22Rv1 (cell line): ENCODE data around the gene NR4A1.
A peak's percentile ranks its signal among the peaks of the same experiment; 100 is the strongest.

Experiments
- H3K27ac ChIP-seq: fragments of 450-650 bp; 2 replicates; pipeline ENCODE4 v1.5.1; 2017
- ZFX ChIP-seq: fragments of 450-650 bp; IDR thresholded peaks from 2 replicates; pipeline ENCODE4 v1.6.1; 2017; ENCODE audit warnings: antibody characterized with exemption, borderline replicate concordance
- TF ChIP-seq, protein P1 (sequence below): fragments of 450-650 bp; IDR thresholded peaks from 2 replicates; pipeline ENCODE4 v1.5.1; 2017; ENCODE audit warnings: mild to moderate bottlenecking

The NR4A1 gene

DNA sequence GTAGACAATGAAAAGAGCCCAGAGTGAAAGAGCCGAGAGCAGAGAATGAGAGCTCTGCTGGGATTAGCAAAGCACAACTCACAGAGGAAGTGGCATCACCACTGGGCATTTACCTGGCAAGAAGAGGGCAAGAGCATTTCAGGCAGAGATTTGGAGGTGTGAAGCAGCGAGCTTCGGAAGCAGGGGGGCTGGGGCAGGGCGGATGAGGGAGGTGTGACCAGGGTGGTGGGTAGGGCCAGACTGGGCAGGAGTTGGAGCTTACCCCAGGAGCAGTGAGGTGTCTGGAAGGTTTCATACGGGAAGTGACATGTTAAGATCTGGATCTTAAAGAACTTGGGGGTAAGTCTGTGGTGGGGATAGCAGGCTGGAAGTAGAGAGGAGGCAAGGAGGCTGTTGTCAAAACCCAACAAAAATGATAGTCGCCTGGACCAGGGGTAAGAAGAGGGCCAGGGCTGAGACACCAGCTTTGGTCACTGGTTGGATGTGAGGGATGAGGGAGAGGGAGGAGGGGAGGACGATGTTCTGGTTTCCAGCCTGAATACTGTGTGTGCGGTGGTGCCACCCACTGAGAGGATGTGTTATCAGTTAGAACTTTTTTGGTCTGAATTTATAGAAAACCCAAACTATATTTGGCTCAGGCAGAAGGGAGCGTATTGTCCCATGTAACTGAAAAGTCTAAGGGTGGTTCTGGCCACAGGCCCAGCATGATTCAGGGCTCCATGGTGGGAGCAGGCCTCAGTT lies 33.4 kb downstream of the NR4A1 start:
- TF ChIP-seq, protein P1, sequence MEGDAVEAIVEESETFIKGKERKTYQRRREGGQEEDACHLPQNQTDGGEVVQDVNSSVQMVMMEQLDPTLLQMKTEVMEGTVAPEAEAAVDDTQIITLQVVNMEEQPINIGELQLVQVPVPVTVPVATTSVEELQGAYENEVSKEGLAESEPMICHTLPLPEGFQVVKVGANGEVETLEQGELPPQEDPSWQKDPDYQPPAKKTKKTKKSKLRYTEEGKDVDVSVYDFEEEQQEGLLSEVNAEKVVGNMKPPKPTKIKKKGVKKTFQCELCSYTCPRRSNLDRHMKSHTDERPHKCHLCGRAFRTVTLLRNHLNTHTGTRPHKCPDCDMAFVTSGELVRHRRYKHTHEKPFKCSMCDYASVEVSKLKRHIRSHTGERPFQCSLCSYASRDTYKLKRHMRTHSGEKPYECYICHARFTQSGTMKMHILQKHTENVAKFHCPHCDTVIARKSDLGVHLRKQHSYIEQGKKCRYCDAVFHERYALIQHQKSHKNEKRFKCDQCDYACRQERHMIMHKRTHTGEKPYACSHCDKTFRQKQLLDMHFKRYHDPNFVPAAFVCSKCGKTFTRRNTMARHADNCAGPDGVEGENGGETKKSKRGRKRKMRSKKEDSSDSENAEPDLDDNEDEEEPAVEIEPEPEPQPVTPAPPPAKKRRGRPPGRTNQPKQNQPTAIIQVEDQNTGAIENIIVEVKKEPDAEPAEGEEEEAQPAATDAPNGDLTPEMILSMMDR, result no peak
- TF ChIP-seq ZFX, result no peak

DNA sequence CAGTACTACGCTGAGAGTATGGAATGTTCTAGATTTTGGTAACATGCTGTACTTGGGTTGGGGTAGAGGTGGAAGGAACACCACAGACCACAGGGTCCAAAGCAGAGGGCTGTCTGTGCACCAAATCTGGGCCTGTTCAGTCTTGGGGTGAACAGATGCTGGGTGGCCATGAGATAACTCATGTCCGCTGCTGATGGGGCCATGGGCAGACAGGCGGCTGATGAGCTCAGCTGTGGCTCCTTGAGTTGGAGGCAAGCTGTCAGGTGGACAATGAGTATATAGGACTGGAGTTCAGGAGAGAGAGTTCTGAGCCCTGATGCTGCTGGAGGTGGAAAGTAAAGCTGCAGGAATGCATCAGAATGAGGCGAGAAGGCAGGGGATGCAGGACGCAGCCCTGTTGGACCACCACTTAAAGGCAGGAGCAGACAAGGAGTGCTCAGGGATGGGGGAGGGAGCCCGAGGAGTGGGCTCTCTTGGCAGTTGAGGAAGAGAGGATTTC lies 34.5 kb downstream of the NR4A1 start:
- peak overlapping the region; percentile 13; the same call in 1 of the 2 replicates for H3K27ac ChIP-seq
- no peak for TF ChIP-seq ZFX
- TF ChIP-seq, protein P1, result no peak

More for the DNA sequence above, 33.4 kb downstream of the NR4A1 start:
- H3K27ac ChIP-seq, result no peak overlapping the region

DNA sequence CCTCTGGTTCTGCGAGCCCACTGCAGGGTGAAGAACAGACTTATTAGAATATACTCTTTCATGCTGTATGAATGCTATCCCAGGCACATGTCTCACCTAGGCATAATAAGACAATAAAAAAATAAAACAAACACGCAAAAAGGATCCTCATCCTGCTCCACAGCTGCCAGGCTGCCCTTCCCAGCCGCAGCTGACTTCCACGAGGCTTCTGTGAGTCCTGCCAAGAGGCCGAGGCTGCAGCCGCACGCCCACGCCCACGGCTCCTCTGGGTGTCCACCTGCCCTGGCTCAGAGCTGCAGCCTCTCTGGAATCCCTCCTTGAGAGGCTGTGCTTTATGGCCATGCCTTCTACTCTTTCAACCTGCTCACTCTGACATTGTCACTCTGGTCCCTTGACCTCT lies 35.1 kb downstream of the NR4A1 start:
- TF ChIP-seq, protein P1, result no peak
- no peak for TF ChIP-seq ZFX
- H3K27ac ChIP-seq, result peak overlapping the region; percentile 13; the same call in 1 of the 2 replicates

DNA sequence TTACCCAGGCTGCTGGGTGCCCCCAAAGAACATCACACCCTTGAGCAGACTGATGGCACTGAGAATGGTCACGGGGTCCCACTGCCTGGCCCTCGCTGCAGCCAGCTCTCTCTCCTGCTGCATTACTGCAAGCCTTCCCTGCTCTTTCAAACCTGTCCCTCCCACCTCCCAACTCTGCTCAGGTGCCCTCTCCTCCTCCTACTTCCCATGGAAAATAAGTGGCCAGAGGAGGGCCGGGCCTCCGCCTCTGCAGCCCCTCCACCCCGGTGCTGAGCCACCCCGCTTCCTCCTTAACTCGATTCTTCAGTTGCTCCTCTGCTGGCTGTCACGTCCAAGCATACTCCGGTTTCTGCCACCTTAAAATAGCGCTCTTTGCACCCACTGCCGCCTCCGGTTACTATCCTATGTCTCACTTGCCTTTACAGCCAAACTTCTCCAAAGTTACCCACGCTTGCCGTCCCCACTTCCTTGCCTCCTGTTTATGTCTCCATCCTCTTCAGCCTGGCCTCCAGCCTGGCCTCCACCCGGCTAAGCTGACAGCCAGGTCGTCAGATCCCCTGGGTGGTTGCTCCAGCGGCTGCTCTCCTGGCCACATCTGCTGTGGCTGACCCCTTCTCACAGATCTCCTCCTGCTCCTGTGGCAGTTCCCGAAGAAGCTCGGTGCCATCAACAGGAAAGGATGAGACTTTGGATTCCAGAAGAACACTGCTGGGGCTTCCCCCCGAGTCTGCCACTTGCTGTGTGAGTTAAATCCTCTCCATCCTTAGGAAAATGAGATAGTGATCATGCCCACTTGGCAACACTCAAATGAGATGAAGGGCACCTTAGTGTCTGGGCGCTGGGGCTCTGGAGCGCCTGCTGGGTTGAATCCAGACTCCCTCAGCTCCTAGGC lies 35.9 kb downstream of the NR4A1 start:
- H3K27ac ChIP-seq, result peak overlapping the region; percentile 13; the same call in 1 of the 2 replicates
- TF ChIP-seq, protein P1, result no peak

DNA sequence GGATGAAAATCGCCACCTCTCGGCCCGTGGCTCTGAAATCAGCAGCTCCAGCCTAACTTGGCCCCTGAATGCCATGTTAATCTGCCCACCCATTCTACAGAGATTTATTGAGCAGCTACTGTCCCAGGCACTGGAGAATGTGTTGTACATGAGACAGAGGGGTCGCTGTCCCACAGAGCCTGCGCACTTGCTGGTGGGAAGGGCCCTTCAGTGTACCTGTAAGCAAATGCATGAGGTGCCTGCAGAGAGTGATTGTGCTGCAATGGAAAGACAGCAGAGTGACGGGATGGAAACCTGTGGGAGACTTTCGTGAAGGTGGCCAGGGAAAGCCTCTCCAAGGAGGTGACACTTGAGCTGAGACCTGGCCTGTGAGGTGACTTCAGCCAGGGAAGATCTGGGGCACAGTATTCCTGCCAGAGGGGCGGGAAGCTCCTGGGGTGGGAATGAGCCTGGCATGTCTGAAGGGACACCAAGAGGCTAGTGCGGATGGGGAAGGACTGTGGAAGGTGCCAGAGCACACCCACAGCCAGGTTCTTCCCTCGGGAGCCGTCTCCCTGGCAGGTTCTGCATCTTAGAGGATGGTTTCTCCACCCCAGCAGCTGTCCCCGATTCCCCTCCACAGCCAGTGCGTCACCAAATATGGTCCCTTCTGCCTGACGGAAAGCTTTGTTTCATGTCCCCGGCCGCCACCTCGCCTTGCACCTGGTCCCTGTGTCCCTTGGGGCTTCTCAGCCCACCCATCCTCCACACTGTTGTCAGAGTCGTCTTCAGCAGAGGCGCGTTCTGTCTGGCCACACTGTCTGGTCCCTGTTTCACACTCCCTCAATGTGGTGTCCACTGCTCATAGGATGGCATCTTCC lies 36.9 kb downstream of the NR4A1 start:
- no peak overlapping the region for H3K27ac ChIP-seq
- TF ChIP-seq ZFX, result no peak
- TF ChIP-seq, protein P1, result no peak

DNA sequence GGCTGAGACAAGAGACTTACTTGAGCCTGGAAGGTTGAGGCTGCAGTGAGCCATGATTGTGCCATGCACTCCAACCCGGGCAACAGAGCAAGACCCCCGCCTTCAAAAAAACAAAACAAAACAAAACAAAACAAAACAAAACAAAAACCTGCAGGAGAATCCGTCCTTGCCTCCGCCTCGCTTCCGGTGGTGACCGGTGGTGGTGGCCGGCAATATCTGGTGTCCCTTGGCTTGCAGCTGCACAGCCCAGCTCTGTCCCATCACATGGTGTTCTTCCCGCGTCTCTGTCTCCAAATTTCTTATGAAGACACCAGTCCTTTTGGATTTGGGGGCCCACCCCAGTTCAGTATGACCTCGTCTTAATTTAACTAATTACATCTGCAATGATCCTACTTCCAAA lies 38.2 kb downstream of the NR4A1 start:
- H3K27ac ChIP-seq, result no peak overlapping the region
- TF ChIP-seq, protein P1, result no peak
